ENCODE measurements around the gene JHY.

Gene JHY

GRCh38 chr11:122872046-122872445 lies 10.5 kb upstream of the JHY start:
- no peak for DNase-seq

- no peak for DNase-seq
These were observed 7.6 kb upstream of the JHY start for GRCh38 chr11:122874991-122875390.

- DNase-seq: no peak
These were observed 4.8 kb upstream of the JHY start for GRCh38 chr11:122877732-122878131.

- no peak for DNase-seq
These were observed 2.8 kb upstream of the JHY start for GRCh38 chr11:122879785-122880184.

GRCh38 chr11:122882857-122883645 lies 492 bp downstream of the JHY start:
- DNase-seq: peak; percentile 53

- no peak for DNase-seq
These were observed 1.1 kb downstream of the JHY start for GRCh38 chr11:122883646-122883979.

- DNase-seq: no peak
These were observed 5.6 kb downstream of the JHY start for GRCh38 chr11:122888162-122888561.

GRCh38 chr11:122893131-122893530 lies 10.6 kb downstream of the JHY start:
- no peak for DNase-seq

- no peak for DNase-seq
These were observed 13.0 kb downstream of the JHY start for GRCh38 chr11:122895563-122895962.

- no peak for DNase-seq
These were observed 15.1 kb downstream of the JHY start for GRCh38 chr11:122897606-122898210.

GRCh38 chr11:122898799-122899198 lies 16.2 kb downstream of the JHY start:
- no peak for DNase-seq

GRCh38 chr11:122900587-122901202 lies 18.1 kb downstream of the JHY start:
- no peak for DNase-seq

- no peak for DNase-seq
These were observed 20.4 kb downstream of the JHY start for GRCh38 chr11:122902951-122903350.

- DNase-seq: peak; percentile 7
These were observed 28.2 kb downstream of the JHY start for GRCh38 chr11:122910775-122911174.

GRCh38 chr11:122917311-122917710 lies 34.8 kb downstream of the JHY start:
- no peak for DNase-seq

GRCh38 chr11:122918734-122919133 lies 36.2 kb downstream of the JHY start:
- no peak for DNase-seq

- no peak for DNase-seq
These were observed 38.0 kb downstream of the JHY start for GRCh38 chr11:122920579-122920978.

- no peak for DNase-seq
These were observed 40.3 kb downstream of the JHY start for GRCh38 chr11:122922893-122923292.

GRCh38 chr11:122923302-122923701 lies 40.7 kb downstream of the JHY start:
- DNase-seq: no peak

- DNase-seq: no peak
These were observed 49.0 kb downstream of the JHY start for GRCh38 chr11:122931510-122931909.

- no peak for DNase-seq
These were observed 50.9 kb downstream of the JHY start for GRCh38 chr11:122933416-122933815.

GRCh38 chr11:122937983-122938382 lies 55.4 kb downstream of the JHY start:
- no peak for DNase-seq

- DNase-seq: no peak
These were observed 56.0 kb downstream of the JHY start for GRCh38 chr11:122938557-122938956.

GRCh38 chr11:122951211-122951610 lies 68.7 kb downstream of the JHY start:
- DNase-seq: no peak

Data from CD4-positive, alpha-beta T cell treated with Interleukin-17A for 1 hour (primary cell).